DMS114 treated with DMSO at 0.1 percent for 48 hours (cell line): ENCODE measurements around the gene PRR15L.
A peak's percentile ranks its signal among the peaks of the same experiment; 100 is the strongest.
"Not testable (repeated sequence)": the region's sequence is repeated elsewhere in the genome, so short reads cannot be mapped to it uniquely, and the experiment has no call there.

Source experiments
- DNase-seq: peaks from one replicate; lab custom pipeline; 2025; ENCODE audit not compliant: unreplicated experiment; lab: John Stamatoyannopoulos, UW

PRR15L gene

GRCh38 chr17:47989159-47989558 is 31.5 kb upstream of the PRR15L start:
- DNase-seq = no peak

DNA sequence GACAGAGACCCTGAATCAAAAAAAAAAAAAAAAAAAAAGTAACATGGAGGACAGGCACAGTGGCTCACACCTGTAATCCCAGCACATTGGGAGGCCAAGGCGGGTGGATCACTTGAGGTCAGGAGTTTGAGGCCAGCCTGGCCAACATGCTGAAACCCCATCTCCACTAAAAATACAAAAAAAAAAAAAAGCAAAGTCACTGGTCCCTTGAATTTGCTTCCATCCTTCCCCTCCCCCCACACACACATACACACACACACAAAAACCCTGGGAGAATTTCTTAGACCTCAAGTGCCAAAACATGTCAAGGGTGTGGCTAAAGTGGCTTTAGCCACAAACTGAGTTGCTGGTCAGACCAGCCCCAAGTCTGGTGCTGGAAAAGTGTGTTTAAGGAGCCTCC is 30.8 kb upstream of the PRR15L start:
- DNase-seq = not testable (repeated sequence)

DNA sequence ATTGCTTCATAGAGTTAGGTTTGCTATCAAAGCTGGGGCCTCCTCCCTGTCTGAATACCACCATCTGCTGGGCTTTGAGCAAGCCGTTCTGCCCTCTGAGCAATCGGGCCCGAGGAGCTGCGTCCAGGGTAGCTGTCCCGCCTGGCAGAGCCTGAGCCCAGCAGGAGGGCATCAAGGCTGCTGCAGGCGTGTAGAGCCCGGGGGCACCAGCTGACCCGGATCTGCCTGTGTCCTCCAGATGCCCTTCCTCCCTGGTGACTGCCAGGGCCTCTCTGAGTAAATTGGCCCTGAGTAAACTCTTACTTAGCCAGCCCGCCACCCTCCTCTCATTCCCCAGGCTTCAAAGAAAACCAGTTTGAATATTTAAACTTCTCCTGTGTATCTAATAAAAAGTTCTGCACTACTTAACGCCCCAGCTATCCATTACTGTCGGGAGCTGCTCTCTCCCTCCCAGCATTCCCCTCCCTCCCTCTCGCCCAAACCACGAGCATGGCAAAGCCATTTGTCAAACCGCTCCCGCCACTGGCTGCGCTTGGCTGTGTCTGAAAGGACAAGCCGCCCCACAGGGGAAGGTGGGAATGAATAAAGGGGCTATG is 29.7 kb upstream of the PRR15L start:
- no peak for DNase-seq

DNA sequence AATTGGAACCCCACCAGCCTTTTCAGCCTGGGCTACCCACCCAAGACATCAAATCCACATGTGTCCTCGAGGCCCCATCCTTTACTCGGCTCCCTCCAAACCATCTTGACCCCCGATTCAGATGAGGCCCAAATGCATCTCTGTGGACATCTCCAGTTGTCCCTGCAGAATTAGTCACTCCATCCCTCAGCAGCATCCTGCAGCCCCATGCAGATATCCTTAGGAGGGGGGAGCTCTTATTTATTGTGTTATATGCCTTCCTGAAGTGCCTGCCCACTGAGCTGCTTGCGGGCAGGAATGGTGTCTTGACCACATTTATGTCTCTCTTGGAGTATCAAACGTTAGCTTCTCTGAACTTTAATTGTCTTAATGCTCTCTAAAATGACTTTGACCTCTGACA is 28.8 kb upstream of the PRR15L start:
- no peak for DNase-seq

DNA sequence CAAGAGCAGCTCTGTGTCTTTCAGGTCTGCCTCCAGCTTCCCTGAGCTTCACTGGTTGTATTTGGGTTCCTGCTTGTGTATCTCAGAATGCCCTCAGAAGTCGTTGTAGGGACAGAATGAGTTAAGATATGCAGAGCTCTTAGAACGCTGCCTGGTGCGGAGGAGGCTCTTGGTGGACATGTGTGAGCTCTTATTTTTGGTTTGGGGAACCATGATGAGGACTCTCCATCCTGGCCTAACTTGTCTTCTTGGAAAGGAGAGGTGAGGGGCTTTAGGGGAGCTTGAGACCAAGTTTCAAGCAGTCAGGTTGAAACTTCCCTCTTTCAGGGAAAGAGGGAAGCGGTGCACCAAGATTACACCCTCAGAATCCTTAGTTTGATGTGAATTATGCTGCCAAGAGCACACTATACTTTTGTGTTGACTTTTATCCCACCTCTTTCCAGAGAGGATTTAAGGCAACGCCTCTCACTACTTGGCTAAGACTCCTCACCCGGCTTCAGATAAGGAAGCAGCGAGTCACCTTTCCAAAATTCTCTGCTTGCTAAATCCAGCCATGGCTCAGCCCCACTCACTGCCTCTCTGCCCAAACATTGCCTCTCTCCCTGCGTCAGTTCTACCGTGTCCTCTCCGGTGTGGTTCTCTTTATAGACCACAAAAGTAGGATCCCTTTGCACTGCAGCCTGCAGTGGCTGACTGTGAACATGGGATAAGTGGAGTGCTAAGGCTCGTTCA is 26.0 kb upstream of the PRR15L start:
- no peak for DNase-seq

DNA sequence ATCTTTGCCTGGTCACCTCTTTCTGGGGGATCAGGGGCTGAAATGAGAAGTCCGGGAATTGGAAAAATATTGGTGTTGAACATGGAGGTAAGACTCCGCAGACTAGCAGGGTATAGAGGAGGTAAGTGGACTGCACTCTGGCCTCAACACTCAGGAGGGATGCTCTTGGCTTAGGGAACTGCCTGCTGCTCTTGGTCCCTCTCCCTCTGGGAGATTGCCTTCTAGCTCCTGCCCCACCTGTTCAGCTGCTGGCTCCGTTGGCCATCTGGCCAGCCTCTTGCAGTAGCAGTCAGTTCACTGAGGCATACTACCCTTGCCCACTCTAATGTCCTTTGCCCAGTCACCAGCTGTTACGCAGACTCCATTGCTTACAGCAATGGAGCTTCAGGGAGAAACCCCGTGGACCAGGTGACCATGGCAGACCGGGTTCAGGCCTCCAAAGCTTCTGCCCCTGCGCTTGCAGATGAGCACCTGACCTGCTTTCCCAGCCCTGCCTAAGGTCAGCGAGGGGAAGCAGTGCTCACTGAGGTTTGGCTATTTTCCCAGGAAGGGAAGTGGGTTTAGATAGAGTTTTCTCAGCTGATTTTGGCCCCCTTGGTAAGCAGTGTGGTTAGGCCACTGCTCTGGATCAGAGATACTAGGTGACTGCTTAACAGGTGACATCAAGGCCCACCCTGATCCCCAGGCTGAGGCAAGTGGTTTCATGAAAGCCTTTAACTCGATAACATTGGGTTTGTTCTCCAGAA is 25.1 kb upstream of the PRR15L start:
- no peak for DNase-seq

GRCh38 chr17:47982091-47982617 is 24.5 kb upstream of the PRR15L start:
- no peak for DNase-seq

- no peak for DNase-seq
Measured at GRCh38 chr17:47981462-47981861, 23.8 kb upstream of the PRR15L start.

DNA sequence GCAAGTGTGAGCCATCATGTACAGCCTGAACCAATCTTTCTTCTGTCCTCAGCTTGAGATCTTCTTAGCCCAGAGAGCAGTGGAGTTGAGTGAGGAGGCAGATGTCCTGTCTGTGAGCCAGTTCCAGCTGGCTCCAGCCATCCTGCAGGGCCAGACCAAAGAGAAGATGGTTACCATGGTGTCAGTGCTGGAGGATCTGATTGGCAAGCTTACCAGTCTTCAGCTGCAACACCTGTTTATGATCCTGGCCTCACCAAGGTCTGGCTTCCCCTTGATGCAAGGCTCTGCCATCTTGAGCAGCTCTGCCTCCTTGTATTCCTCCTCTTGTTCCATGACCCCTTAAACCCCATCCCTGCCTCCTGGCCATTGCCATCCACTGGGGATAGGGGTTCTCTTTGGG is 22.9 kb upstream of the PRR15L start:
- no peak for DNase-seq

DNA sequence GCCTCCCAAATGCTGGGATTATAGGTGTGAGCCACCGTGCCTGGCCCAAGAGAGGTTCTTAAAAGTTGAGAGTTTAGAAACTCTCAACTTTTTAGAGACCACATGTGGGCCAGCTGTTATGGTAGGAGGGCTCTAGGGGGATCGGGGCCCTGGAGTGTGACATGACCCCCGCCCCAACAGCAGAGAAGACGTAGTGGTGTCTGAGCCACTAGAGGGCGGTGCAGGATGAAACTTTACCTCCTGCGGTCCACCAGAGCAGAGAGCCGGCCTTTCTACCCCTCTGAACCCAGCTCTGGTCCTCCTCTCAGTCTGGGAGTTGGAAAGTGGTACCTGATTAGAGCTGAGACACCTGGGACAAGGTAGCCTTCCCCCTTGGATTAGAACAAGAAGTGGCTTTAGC is 20.6 kb upstream of the PRR15L start:
- peak; percentile 21 for DNase-seq

DNA sequence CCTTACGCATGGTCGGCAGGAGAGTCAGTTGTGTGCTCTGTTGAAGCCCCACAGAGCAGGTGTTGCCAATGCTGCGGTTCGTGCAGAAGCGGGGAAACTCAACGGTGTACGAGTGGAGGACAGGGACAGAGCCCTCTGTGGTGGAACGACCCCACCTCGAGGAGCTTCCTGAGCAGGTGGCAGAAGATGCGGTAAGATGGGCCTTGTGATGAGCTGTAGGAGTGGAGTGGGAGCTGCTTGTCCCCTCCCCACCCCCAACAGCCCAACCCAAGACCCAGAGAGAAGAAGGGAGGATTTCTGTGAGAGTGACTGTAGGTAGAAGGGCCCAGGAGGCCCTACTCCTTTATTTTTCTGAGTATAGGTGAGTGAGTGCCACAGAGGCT is 18.1 kb upstream of the PRR15L start:
- DNase-seq = no peak

DNA sequence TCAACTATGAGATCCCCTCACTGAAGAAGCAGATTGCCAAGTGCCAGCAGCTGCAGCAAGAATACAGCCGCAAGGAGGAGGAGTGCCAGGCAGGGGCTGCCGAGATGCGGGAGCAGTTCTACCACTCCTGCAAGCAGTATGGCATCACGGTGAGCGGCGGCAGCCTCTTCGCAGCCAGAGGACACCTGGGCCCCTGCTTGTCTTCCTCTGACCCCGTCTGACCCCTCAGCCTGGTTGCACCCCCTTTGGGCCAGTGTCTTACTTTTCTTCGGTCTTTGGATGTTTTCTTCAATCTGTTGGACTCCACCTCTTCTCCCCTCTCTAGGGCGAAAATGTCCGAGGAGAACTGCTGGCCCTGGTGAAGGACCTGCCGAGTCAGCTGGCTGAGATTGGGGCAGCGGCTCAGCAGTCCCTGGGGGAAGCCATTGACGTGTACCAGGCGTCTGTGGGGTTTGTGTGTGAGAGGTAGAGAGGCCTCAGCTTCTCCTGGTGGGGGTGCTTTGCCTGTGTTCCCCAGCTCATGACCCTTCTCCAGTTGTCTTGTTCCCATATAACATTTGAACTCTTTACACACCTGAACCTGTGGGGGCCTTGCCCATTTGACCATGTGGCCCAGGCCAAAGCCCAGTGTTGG is 17.6 kb upstream of the PRR15L start:
- no peak for DNase-seq

DNA sequence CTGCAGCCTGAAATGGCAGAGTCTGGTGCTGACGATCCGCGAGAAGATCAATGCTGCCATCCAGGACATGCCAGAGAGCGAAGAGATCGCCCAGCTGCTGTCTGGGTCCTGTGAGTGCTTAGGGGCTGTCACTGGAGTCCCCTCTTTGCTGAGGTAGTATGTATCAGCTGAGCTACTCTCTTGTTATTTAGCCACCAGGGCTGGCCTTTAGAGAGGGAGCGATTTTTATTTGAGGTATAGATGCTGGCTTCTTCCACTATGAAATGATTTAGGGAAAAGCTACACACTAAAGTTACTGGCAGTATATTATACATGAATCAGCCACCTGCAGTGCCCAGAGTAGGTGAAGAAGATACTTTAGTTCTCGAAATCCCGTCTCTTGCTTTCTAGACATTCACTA is 15.9 kb upstream of the PRR15L start:
- DNase-seq = peak; percentile 24

GRCh38 chr17:47970725-47971499 is 13.2 kb upstream of the PRR15L start, which contains the start of gene CDK5RAP3:
TSS of gene CDK5RAP3 (plus strand) at chr17:47971113. CDS start at chr17:47971147, 34 bp downstream.
- DNase-seq = peak; percentile 97

DNA sequence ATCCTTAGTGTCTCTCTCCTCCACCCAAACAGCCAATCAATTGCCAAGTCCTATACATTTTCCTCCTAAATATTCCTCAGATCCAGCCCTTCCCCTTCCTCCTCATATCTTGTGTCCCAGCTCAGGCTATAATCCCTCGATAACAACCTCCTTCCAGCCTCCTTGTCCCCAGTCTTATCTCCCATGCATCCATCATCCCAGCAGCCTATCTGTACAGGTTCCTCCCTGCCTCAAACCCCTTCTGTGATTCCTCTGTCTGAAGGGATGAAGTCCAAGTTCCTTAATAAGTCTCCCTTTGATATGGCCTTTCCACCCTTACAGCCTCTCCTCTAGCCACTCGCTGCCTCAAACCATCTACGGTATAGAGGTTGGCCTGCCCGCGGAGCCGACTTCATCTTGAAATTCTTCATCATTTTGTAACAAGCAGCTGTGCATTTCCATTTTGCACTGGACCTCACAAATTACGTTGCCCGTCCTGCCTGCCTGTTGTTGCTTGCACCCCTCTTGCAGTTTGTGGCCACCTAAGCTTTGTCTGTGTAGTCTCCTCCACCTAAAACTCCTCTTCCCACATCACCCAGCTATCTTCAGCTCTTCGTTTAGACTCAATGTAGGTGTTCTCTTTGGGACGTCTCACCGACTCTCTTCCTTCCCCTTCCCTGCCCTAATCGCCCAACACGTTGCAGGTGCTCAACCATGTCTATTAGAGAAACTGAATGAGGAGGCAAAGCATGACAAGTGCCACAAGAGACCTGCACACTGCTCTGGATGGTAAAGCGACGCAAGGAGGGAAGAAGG is 12.4 kb upstream of the PRR15L start:
- no peak for DNase-seq

DNA sequence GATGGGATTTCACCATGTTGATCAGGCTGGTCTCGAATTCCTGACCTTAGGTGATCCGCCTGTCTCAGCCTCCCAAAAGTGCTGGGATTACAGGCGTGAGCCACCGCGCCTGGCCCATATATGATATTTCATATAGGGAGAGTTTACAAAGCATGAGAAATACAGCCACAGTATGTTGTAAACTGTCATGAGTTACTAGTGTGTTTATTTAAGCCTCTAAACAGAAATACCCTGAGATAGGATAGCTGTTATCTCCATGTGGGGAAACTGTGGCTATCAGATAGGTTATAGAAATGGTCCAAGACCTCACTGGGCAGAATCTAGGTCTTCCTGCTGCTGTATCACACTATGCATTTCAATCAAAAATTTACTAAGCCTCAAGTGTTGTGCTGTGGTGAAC is 11.2 kb upstream of the PRR15L start:
- DNase-seq = no peak

DNA sequence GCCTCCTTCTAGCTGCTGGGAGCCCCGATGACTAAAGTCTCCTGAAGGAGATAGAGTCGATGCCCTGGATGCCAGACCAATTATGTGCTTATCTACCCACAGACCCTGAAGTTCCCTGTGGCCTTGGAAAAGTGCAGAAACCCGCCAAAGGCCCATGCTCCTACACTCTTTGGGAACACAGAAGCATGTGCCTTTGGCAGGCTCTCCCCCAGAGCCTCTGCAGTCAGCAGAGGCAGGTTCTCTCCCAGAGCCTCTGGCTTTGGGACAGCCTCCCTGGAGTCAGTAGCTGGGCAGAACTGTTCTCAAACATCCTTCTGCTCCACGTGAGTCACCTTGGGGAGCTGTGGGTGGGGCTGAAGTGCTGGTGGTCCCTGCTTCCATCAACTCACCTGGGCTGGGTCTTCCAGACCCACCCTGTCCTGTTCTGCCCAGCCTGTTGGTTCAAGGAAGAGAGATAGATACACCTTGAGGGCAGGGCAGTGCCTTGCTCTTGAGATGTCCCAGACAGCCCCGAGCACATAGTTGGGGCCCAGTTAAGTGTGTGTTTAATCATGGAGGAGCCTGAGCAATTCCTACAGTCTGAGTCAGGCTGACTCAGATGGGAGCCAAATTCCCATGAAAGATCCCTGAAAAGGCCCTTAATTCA is 10.0 kb upstream of the PRR15L start:
- DNase-seq = no peak

- no peak for DNase-seq
Measured at GRCh38 chr17:47966079-47966519, 8.4 kb upstream of the PRR15L start.

DNA sequence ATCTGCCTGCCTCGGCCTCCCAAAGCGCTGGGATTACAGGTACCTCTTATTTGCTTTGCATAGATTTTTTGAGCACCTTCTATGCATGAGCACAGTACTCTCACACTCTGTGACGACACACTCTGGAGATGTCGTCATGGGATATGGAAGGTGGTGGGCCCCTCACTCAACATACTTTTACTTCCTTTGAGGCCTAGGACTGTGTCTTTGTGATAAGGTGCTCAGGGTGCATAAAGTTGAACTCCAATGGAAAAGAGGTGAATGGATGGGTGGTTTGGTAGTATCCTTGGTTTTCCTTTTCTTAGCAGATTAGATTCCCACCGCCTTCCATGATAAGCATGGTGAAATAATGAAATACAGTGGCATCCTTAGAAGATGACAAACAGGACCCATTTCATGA is 7.2 kb upstream of the PRR15L start:
- DNase-seq = no peak
